Type B pancreatic cell (in vitro differentiated cells): Measurements from ENCODE around the gene ATAD5. TPM values are rescaled to one million over a fixed set of nuclear protein-coding genes. Genes with fewer than 3 reads are reported as not detected.

Source experiments
- DNase-seq: peaks from one replicate; pipeline ENCODE4 v3.0.0; 2021; ENCODE audit warnings: mixed read lengths; ENCODE audit not compliant: unreplicated experiment; ENCODE audit errors: extremely low spot score
- H3K27ac Mint-ChIP-seq: 2 replicates; pipeline ENCODE4 v1.8.0; 2021; ENCODE audit warnings: mild to moderate bottlenecking, mixed read lengths
- H3K27me3 Mint-ChIP-seq: 2 replicates; pipeline ENCODE4 v1.8.0; 2021; ENCODE audit warnings: mixed read lengths
- H3K36me3 Mint-ChIP-seq: 2 replicates; pipeline ENCODE4 v1.8.0; 2021; ENCODE audit warnings: mixed read lengths
- H3K4me1 Mint-ChIP-seq: one replicate; pipeline ENCODE4 v1.8.0; 2021; ENCODE audit warnings: mixed read lengths; ENCODE audit not compliant: unreplicated experiment
- H3K4me3 Mint-ChIP-seq: 2 replicates; pipeline ENCODE4 v1.8.0; 2021; ENCODE audit warnings: mild to moderate bottlenecking, mixed read lengths
- H3K9me3 Mint-ChIP-seq: 2 replicates; pipeline ENCODE4 v1.8.0; 2021; ENCODE audit warnings: mixed read lengths
- CTCF ChIP-seq: fragments of 200-600 bp; sonication (generic); conservative IDR thresholded peaks from 2 replicates; pipeline ENCODE4 v1.5.0; 2021; ENCODE audit warnings: antibody characterized with exemption, mild to moderate bottlenecking
- total RNA-seq: library from RNA; stranded (reverse); gene quantifications from 2 replicates; pipeline ENCODE4 v1.2.1, GENCODE V29; 2021; ENCODE audit warnings: low replicate concordance

Gene ATAD5
- total RNA-seq, 1 donor from 2014 or later, result 14.3 TPM

- no peak overlapping the region for H3K4me3 Mint-ChIP-seq
- H3K36me3 Mint-ChIP-seq, result peaks cover 38% of the 10 kb centered on the region
- H3K27me3 Mint-ChIP-seq, result no peaks in the 10 kb centered on the region
- H3K27ac Mint-ChIP-seq, result no peak overlapping the region
- DNase-seq, result no peak
- TF ChIP-seq CTCF, result no peak
- H3K4me1 Mint-ChIP-seq, result no peaks in the 10 kb centered on the region
- H3K9me3 Mint-ChIP-seq, result no peaks in the 10 kb centered on the region
These were observed 38.3 kb upstream of the ATAD5 start for GRCh38 chr17:30793282-30793977.

- Mint-ChIP-seq H3K4me3 (no peak overlapping the region), H3K27ac (no peak overlapping the region), H3K36me3 (peaks cover 32% of the 10 kb centered on the region), H3K4me1 (no peaks in the 10 kb centered on the region), H3K27me3 (no peaks in the 10 kb centered on the region), H3K9me3 (no peaks in the 10 kb centered on the region)
- no peak for DNase-seq
- TF ChIP-seq CTCF, result no peak
These were observed 37.4 kb upstream of the ATAD5 start for GRCh38 chr17:30794372-30794771.

- Mint-ChIP-seq H3K27me3 (no peaks in the 10 kb centered on the region), H3K4me3 (no peak overlapping the region), H3K4me1 (no peaks in the 10 kb centered on the region), H3K36me3 (peaks cover 30% of the 10 kb centered on the region), H3K27ac (no peak overlapping the region), H3K9me3 (no peaks in the 10 kb centered on the region)
- no peak for DNase-seq
- no peak for TF ChIP-seq CTCF
These were observed 35.8 kb upstream of the ATAD5 start for GRCh38 chr17:30796016-30796415.

- H3K27ac Mint-ChIP-seq, result no peak overlapping the region
- no peak for DNase-seq
- no peaks in the 10 kb centered on the region for H3K9me3 Mint-ChIP-seq
- no peaks in the 10 kb centered on the region for H3K27me3 Mint-ChIP-seq
- H3K4me1 Mint-ChIP-seq, result no peaks in the 10 kb centered on the region
- peaks cover 36% of the 10 kb centered on the region for H3K36me3 Mint-ChIP-seq
- no peak for TF ChIP-seq CTCF
- no peak overlapping the region for H3K4me3 Mint-ChIP-seq
These were observed 30.1 kb upstream of the ATAD5 start for GRCh38 chr17:30801671-30802070.

- Mint-ChIP-seq H3K27ac (no peak overlapping the region), H3K4me3 (no peak overlapping the region), H3K9me3 (no peaks in the 10 kb centered on the region), H3K4me1 (no peaks in the 10 kb centered on the region), H3K27me3 (no peaks in the 10 kb centered on the region), H3K36me3 (peaks cover 26% of the 10 kb centered on the region)
- DNase-seq, result no peak
- peak; percentile 22 for TF ChIP-seq CTCF
These were observed 25.8 kb upstream of the ATAD5 start for GRCh38 chr17:30805944-30806456.
